HG03442 (cell line): Measurements from ENCODE around the gene MAL.
"Not testable (repeated sequence)": the region's sequence is repeated elsewhere in the genome, so short reads cannot be mapped to it uniquely, and the experiment has no call there.

Source experiments
- ATAC-seq: cut with Tn5 transposase; IDR thresholded peaks from one replicate; pipeline ENCODE4 v1.9.1; 2021; ENCODE audit warnings: mild to moderate bottlenecking, moderate library complexity; ENCODE audit not compliant: unreplicated experiment

Gene MAL

DNA sequence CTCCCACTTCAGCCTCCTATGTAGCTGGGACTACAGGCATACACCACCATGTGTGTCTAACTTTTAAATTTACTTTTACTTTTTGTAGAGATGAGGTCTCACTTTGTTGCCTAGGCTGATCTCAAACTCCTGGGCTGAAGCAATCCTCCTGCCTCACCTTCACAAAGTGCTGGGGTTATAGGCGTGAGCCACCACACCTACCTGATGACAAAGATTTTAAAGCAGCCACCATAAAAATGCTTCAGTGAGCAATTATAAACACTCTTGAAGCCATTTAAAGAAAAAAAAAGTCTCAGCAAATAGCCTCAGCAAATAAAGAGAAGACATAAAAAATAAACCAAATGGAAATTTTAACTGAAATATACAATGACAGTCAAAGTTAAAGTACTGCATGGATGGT is 60.5 kb downstream of the MAL start:
- ATAC-seq: no peak

DNA sequence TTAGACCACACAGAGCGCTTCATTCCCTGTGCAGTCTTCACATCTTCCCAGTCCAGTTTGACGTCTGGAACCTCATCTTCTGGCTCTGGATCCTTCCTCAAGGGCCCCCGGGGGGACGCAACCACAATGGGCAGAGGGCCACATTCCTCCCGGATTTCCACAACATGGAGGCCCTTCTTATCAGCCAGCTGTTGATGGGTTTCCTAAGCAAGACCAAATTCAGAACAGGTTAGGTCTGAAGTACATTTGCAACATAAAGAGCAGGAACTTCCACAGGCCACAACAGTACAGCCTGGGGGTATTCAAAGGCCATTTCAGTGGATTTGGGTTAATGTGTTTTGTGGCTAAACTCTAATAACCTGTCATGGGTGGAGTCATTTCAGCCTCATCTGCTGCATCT is 61.9 kb downstream of the MAL start:
- ATAC-seq: no peak

DNA sequence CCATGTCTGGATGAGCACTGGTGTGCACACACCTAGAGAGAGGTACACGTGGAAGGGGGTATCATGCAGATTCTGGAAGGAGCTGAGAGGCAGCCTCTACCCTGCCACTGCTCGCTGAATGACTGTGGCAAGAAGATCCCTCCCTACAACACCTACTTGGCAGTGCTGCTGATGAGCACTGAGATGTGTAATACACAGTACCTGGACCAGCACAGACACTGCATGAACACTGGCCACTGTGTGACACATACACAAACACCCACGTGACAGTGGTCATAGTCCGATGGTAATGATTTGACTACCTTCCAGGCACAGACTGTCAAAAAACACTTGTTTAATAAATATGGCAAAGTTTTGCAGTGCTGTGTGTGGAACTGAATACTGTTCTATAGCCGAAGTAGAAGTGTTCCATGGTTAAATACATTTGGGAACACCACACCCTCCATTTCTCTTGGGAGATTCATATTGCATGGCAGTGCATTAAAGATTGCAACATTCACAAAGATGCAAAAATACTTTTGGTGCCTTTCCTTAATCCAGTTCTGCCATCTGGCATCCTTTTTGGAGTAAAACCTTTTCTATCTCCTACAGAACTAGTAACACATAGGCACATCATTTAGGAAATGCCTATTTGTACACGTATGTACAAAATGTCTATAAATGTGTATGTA is 66.5 kb downstream of the MAL start:
- no peak for ATAC-seq

DNA sequence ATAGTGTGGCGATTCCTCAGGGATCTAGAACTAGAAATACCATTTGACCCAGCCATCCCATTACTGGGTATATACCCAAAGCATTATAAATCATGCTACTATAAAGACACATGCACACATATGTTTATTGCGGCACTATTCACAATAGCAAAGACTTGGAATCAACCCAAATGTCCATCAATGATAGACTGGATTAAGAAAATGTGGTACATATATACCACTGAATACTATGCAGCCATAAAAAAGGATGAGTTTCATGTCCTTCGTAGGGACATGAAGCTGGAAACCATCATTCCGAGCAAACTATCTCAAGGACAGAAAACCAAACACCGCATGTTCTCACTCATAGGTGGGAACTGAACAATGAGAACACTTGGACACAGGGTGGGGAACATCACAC is 72.8 kb downstream of the MAL start:
- not testable (repeated sequence) for ATAC-seq

DNA sequence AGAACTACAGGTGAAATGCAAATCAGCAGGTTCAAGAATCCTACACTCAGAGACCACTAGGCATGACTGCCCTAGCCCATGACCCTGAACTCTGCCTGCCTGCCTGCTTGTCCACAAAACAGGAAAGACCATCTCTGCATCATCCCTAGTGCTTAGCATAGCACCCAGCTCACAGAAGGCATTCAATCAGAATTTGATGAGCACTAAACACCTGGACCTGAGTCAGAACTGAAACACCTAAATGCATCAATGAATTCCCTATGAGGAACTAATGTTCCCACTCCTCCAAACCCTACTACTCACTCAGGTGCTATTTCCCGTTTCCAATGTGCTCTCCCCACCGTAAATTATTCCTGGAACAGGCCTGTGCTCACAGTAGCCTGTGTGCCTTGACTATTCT is 74.4 kb downstream of the MAL start:
- no peak for ATAC-seq
